ENCODE results near the gene SH3TC1. TPM values are rescaled to one million over a fixed set of nuclear protein-coding genes. Genes with fewer than 3 reads are reported as not detected.

Gene SH3TC1
- total and polyA plus RNA-seq, 2 of the 13 experiments (the other 11 are each of a cell fraction or from before 2014, with no cell fraction given), result 14.9 to 21.8 TPM

DNA sequence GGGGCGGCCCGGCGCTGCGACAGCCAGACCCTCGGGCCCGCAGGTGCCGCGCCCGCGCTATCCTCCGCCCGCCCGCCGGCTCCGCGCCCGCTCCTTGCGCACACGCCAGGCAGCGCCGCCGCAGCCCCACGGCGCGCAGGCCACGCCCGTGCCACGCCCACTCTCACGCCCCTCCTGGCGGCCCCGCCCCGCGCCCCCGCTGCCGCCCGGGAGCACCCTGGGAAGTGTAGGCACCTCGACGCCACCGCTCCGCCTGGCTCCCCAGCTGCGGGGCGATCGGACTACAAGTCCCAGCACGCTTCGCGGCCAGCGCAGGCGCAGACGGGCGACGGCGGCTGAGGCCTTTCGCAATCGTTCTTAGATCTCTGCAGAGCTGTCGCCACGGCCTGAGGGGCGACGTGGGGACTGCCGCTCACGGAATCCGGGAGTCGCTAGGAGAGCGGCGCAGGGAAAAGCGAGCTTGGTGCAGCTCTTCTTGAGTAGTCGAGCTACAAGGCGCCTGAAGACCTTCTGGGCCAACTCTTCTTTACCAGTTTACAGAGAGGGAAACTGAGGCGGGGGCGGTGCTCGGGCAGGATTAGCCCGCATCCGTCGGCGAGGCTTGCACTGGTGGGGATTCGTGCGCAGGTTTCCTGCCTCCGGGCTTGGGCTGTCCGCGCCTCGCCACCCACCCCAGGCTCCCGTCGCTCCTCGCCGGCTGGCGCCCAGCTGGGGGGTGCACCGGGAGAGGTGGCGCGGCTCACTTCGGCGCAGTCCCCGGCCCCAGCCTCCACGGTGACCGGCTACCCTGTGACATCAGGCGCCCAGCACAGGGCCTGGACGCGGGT is 40.2 kb upstream of the SH3TC1 start, which contains the start of gene ABLIM2 (continued):
- TF ChIP-seq, protein P1, sequence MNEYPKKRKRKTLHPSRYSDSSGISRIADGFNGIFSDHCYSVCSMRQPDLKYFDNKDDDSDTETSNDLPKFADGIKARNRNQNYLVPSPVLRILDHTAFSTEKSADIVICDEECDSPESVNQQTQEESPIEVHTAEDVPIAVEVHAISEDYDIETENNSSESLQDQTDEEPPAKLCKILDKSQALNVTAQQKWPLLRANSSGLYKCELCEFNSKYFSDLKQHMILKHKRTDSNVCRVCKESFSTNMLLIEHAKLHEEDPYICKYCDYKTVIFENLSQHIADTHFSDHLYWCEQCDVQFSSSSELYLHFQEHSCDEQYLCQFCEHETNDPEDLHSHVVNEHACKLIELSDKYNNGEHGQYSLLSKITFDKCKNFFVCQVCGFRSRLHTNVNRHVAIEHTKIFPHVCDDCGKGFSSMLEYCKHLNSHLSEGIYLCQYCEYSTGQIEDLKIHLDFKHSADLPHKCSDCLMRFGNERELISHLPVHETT (CRISPR knock-in tag; conservative IDR thresholded peaks at IDR 0.05), result peak; percentile 36; the same call in 1 of the 2 replicates
- TF ChIP-seq, protein P2, sequence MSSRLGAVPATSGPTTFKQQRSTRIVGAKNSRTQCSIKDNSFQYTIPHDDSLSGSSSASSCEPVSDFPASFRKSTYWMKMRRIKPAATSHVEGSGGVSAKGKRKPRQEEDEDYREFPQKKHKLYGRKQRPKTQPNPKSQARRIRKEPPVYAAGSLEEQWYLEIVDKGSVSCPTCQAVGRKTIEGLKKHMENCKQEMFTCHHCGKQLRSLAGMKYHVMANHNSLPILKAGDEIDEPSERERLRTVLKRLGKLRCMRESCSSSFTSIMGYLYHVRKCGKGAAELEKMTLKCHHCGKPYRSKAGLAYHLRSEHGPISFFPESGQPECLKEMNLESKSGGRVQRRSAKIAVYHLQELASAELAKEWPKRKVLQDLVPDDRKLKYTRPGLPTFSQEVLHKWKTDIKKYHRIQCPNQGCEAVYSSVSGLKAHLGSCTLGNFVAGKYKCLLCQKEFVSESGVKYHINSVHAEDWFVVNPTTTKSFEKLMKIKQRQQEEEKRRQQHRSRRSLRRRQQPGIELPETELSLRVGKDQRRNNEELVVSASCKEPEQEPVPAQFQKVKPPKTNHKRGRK (CRISPR knock-in tag; IDR thresholded peaks at IDR 0.05), result no peak
- TF ChIP-seq, protein P3, sequence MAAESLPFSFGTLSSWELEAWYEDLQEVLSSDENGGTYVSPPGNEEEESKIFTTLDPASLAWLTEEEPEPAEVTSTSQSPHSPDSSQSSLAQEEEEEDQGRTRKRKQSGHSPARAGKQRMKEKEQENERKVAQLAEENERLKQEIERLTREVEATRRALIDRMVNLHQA (CRISPR knock-in tag; IDR thresholded peaks at IDR 0.05), result no peak
- TF ChIP-seq RFX3 (CRISPR knock-in tag; IDR thresholded peaks at IDR 0.05) (no peak), KAT7 (CRISPR knock-in tag; IDR thresholded peaks at IDR 0.05; ENCODE audit: borderline replicate concordance) (no peak), ZNF7 (CRISPR knock-in tag; IDR thresholded peaks at IDR 0.05) (no peak), HCFC1 (IDR thresholded peaks at IDR 0.05; ENCODE audit: low read depth, low read length) (peak; percentile 94), ZNF446 (CRISPR knock-in tag; IDR thresholded peaks at IDR 0.05) (no peak), RAD51 (IDR thresholded peaks at IDR 0.05; ENCODE audit: borderline replicate concordance) (no peak), ZNF274 (CRISPR knock-in tag; IDR thresholded peaks at IDR 0.05) (no peak), ZNF225 (CRISPR knock-in tag; IDR thresholded peaks at IDR 0.05) (no peak), ZSCAN22 (CRISPR knock-in tag; IDR thresholded peaks at IDR 0.05) (no peak), CBFB (CRISPR knock-in tag; IDR thresholded peaks at IDR 0.05) (no peak), ZNF383 (CRISPR knock-in tag; IDR thresholded peaks at IDR 0.05; ENCODE audit: borderline replicate concordance) (0 out of 2 replicates have a peak, but pooled peaks have one; percentile 90), ZNF160 (CRISPR knock-in tag; IDR thresholded peaks at IDR 0.05) (no peak)
- TF ChIP-seq, protein P4, sequence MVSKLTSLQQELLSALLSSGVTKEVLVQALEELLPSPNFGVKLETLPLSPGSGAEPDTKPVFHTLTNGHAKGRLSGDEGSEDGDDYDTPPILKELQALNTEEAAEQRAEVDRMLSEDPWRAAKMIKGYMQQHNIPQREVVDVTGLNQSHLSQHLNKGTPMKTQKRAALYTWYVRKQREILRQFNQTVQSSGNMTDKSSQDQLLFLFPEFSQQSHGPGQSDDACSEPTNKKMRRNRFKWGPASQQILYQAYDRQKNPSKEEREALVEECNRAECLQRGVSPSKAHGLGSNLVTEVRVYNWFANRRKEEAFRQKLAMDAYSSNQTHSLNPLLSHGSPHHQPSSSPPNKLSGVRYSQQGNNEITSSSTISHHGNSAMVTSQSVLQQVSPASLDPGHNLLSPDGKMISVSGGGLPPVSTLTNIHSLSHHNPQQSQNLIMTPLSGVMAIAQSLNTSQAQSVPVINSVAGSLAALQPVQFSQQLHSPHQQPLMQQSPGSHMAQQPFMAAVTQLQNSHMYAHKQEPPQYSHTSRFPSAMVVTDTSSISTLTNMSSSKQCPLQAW (CRISPR knock-in tag; IDR thresholded peaks at IDR 0.05), result 0 out of 2 replicates have a peak, but pooled peaks have one; percentile 37
- TF ChIP-seq, protein P5, sequence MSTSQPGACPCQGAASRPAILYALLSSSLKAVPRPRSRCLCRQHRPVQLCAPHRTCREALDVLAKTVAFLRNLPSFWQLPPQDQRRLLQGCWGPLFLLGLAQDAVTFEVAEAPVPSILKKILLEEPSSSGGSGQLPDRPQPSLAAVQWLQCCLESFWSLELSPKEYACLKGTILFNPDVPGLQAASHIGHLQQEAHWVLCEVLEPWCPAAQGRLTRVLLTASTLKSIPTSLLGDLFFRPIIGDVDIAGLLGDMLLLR (CRISPR knock-in tag; IDR thresholded peaks at IDR 0.05), result no peak
- TF ChIP-seq, protein P6, sequence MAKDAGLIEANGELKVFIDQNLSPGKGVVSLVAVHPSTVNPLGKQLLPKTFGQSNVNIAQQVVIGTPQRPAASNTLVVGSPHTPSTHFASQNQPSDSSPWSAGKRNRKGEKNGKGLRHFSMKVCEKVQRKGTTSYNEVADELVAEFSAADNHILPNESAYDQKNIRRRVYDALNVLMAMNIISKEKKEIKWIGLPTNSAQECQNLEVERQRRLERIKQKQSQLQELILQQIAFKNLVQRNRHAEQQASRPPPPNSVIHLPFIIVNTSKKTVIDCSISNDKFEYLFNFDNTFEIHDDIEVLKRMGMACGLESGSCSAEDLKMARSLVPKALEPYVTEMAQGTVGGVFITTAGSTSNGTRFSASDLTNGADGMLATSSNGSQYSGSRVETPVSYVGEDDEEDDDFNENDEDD (CRISPR knock-in tag; IDR thresholded peaks at IDR 0.05; ENCODE audit: borderline replicate concordance), result no peak
- TF ChIP-seq, protein P7, sequence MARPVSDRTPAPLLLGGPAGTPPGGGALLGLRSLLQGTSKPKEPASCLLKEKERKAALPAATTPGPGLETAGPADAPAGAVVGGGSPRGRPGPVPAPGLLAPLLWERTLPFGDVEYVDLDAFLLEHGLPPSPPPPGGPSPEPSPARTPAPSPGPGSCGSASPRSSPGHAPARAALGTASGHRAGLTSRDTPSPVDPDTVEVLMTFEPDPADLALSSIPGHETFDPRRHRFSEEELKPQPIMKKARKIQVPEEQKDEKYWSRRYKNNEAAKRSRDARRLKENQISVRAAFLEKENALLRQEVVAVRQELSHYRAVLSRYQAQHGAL (CRISPR knock-in tag; IDR thresholded peaks at IDR 0.05; ENCODE audit: not compliant biosample characterization), result no peak
- TF ChIP-seq, protein P8, sequence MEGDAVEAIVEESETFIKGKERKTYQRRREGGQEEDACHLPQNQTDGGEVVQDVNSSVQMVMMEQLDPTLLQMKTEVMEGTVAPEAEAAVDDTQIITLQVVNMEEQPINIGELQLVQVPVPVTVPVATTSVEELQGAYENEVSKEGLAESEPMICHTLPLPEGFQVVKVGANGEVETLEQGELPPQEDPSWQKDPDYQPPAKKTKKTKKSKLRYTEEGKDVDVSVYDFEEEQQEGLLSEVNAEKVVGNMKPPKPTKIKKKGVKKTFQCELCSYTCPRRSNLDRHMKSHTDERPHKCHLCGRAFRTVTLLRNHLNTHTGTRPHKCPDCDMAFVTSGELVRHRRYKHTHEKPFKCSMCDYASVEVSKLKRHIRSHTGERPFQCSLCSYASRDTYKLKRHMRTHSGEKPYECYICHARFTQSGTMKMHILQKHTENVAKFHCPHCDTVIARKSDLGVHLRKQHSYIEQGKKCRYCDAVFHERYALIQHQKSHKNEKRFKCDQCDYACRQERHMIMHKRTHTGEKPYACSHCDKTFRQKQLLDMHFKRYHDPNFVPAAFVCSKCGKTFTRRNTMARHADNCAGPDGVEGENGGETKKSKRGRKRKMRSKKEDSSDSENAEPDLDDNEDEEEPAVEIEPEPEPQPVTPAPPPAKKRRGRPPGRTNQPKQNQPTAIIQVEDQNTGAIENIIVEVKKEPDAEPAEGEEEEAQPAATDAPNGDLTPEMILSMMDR (CRISPR knock-in tag; IDR thresholded peaks at IDR 0.05), result peak; percentile 6; the same call in 1 of the 2 replicates

Measured in HepG2 (cell line).